ENCODE measurements around the gene PKNOX2.

The PKNOX2 gene

DNA sequence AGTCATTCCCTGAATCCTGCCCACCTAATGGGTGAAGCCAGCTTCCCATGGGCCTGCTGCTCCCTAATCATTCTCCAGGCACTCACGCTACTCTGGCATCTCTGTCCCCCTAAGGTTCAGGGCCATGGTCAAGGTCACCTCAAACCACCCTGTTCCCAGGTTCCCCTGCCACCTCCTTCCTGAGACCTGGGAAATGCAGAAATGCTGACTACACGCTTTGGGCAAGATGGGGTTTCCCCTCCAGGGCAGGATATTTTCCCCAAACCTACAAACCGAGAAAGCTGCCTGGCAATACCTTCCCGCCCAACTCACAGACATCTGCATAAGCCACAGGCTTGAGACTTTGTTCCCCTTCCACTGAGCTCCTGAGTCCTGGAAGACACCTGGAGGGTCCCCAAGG is 233.9 kb downstream of the PKNOX2 start:
- Histone ChIP-seq H3K4me3 (ENCODE audit: low read depth in 1 of 2, low read length in 2 of 2) (no peak overlapping the region), H4K20me1 (ENCODE audit: insufficient read depth, low read length) (no peaks in the 10 kb centered on the region), H3K4me1 (ENCODE audit: insufficient read depth, low read length) (no peaks in the 10 kb centered on the region), H3K9me3 (ENCODE audit: insufficient read depth, low read length, severe bottlenecking) (no peaks in the 10 kb centered on the region), H3K9ac (ENCODE audit: low read depth, low read length) (no peak overlapping the region), H3K36me3 (ENCODE audit: insufficient read depth, low read length) (no peaks in the 10 kb centered on the region), H3K27ac (ENCODE audit: low read length) (no peak overlapping the region), H2AFZ (ENCODE audit: low read depth, low read length) (no peak overlapping the region), H3K27me3 (ENCODE audit: insufficient read depth, low read length, poor library complexity) (peaks cover 32% of the 10 kb centered on the region), H3K79me2 (ENCODE audit: insufficient read depth, low read length) (no peaks in the 10 kb centered on the region), H3K4me2 (ENCODE audit: insufficient read depth, low read length) (no peak overlapping the region)
- DNase-seq, result no peak
- TF ChIP-seq, protein P1, sequence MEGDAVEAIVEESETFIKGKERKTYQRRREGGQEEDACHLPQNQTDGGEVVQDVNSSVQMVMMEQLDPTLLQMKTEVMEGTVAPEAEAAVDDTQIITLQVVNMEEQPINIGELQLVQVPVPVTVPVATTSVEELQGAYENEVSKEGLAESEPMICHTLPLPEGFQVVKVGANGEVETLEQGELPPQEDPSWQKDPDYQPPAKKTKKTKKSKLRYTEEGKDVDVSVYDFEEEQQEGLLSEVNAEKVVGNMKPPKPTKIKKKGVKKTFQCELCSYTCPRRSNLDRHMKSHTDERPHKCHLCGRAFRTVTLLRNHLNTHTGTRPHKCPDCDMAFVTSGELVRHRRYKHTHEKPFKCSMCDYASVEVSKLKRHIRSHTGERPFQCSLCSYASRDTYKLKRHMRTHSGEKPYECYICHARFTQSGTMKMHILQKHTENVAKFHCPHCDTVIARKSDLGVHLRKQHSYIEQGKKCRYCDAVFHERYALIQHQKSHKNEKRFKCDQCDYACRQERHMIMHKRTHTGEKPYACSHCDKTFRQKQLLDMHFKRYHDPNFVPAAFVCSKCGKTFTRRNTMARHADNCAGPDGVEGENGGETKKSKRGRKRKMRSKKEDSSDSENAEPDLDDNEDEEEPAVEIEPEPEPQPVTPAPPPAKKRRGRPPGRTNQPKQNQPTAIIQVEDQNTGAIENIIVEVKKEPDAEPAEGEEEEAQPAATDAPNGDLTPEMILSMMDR (IDR thresholded peaks at IDR 0.05; ENCODE audit: borderline replicate concordance, extremely low read depth, low read length, poor library complexity, severe bottlenecking), result no peak
- no peak for TF ChIP-seq EZH2 (IDR thresholded peaks at IDR 0.05; ENCODE audit: borderline replicate concordance, low read depth, low read length, severe bottlenecking)
- ATAC-seq (ENCODE audit: insufficient read depth, low read depth), result no peak

DNA sequence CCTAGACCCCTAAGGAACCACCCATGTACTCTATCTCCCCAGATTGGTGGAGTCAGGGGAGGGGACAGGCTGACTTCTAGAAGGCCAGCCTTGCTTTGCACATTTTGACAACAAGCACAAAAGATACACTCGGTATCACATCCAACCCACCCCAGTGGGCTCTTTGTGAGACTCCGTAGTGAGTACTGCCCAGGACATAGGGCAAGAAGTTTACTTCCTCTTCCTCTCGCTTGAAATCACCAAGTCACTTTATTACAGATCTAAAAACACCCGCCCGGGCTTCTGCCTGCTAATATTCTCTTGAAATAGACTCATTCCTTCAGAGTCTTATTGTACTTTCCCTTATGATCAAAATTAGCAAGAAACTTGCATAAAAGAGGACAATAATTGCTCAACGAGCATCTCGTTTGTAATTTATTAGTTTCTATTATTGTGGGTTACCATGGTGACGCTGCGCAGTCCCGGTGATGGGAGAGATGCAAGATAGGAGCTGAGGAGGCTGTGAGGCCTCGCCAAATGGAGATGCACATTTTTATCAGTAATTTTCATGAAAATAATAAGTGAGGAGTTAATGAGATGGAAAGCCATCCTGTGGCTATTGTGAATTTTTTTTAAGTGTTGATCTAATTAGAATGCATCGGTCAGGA is 234.6 kb downstream of the PKNOX2 start:
- H3K27ac ChIP-seq (ENCODE audit: low read length), result no peak overlapping the region
- TF ChIP-seq EZH2 (IDR thresholded peaks at IDR 0.05; ENCODE audit: borderline replicate concordance, low read depth, low read length, severe bottlenecking), result no peak
- TF ChIP-seq, protein P1 (IDR thresholded peaks at IDR 0.05; ENCODE audit: borderline replicate concordance, extremely low read depth, low read length, poor library complexity, severe bottlenecking), result no peak
- no peaks in the 10 kb centered on the region for H3K4me1 ChIP-seq (ENCODE audit: insufficient read depth, low read length)
- H3K9me3 ChIP-seq (ENCODE audit: insufficient read depth, low read length, severe bottlenecking), result no peaks in the 10 kb centered on the region
- H2AFZ ChIP-seq (ENCODE audit: low read depth, low read length), result no peak overlapping the region
- H3K27me3 ChIP-seq (ENCODE audit: insufficient read depth, low read length, poor library complexity), result peaks cover 38% of the 10 kb centered on the region
- no peak for ATAC-seq (ENCODE audit: insufficient read depth, low read depth)
- H3K9ac ChIP-seq (ENCODE audit: low read depth, low read length), result no peak overlapping the region
- H3K4me2 ChIP-seq (ENCODE audit: insufficient read depth, low read length), result no peak overlapping the region
- no peak overlapping the region for H3K4me3 ChIP-seq (ENCODE audit: low read depth in 1 of 2, low read length in 2 of 2)
- no peaks in the 10 kb centered on the region for H4K20me1 ChIP-seq (ENCODE audit: insufficient read depth, low read length)
- no peaks in the 10 kb centered on the region for H3K36me3 ChIP-seq (ENCODE audit: insufficient read depth, low read length)
- no peaks in the 10 kb centered on the region for H3K79me2 ChIP-seq (ENCODE audit: insufficient read depth, low read length)
- no peak for DNase-seq

DNA sequence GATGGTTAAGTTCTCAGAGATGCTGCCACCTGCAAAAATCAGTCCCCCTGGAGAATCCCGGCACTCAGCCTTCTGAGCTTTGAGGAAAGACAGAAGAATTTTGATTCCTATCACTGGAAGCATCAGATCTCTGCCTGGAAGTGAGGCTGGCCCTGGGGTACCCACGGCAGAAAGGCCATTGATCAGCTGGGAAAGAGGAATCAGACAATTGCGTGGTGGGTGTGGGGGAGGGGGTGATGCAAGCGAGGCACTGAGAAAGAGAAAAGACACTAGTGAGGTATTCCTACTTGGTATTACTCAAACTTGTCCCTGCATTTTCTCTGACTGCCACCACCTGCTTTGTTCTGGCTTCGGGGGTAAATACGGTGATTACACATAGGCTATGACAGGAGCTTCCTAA is 235.4 kb downstream of the PKNOX2 start:
- ATAC-seq (ENCODE audit: insufficient read depth, low read depth), result no peak
- H4K20me1 ChIP-seq (ENCODE audit: insufficient read depth, low read length), result no peaks in the 10 kb centered on the region
- H3K9me3 ChIP-seq (ENCODE audit: insufficient read depth, low read length, severe bottlenecking), result no peaks in the 10 kb centered on the region
- H3K9ac ChIP-seq (ENCODE audit: low read depth, low read length), result no peak overlapping the region
- no peak overlapping the region for H3K27ac ChIP-seq (ENCODE audit: low read length)
- H3K79me2 ChIP-seq (ENCODE audit: insufficient read depth, low read length), result no peaks in the 10 kb centered on the region
- no peak for TF ChIP-seq EZH2 (IDR thresholded peaks at IDR 0.05; ENCODE audit: borderline replicate concordance, low read depth, low read length, severe bottlenecking)
- TF ChIP-seq, protein P1 (IDR thresholded peaks at IDR 0.05; ENCODE audit: borderline replicate concordance, extremely low read depth, low read length, poor library complexity, severe bottlenecking), result no peak
- no peak overlapping the region for H3K4me2 ChIP-seq (ENCODE audit: insufficient read depth, low read length)
- H3K27me3 ChIP-seq (ENCODE audit: insufficient read depth, low read length, poor library complexity), result peaks cover 42% of the 10 kb centered on the region
- no peak overlapping the region for H2AFZ ChIP-seq (ENCODE audit: low read depth, low read length)
- no peak overlapping the region for H3K4me3 ChIP-seq (ENCODE audit: low read depth in 1 of 2, low read length in 2 of 2)
- H3K4me1 ChIP-seq (ENCODE audit: insufficient read depth, low read length), result no peaks in the 10 kb centered on the region
- H3K36me3 ChIP-seq (ENCODE audit: insufficient read depth, low read length), result no peaks in the 10 kb centered on the region
- DNase-seq, result no peak
